ENCODE results near the gene STT3B.

Gene STT3B

GRCh38 chr3:31521468-31521867 lies 11.3 kb upstream of the STT3B start:
- no peak for DNase-seq

- DNase-seq: no peak
Measured at GRCh38 chr3:31522152-31522551, 10.6 kb upstream of the STT3B start.

- no peak for DNase-seq
Measured at GRCh38 chr3:31523543-31523942, 9.2 kb upstream of the STT3B start.

GRCh38 chr3:31525532-31525931 lies 7.2 kb upstream of the STT3B start:
- no peak for DNase-seq

GRCh38 chr3:31529421-31529820 lies 3.3 kb upstream of the STT3B start:
- no peak for DNase-seq

GRCh38 chr3:31530039-31530959 lies 2.4 kb upstream of the STT3B start:
- DNase-seq: no peak

- no peak for DNase-seq
Measured at GRCh38 chr3:31530960-31531335, 1.8 kb upstream of the STT3B start.

- no peak for DNase-seq
Measured at GRCh38 chr3:31531452-31531991, 1.2 kb upstream of the STT3B start.

- peak; percentile 96 for DNase-seq
Measured at GRCh38 chr3:31531992-31532586, 636 bp upstream of the STT3B start.

GRCh38 chr3:31533169-31534064 lies 692 bp downstream of the STT3B start:
- no peak for DNase-seq

GRCh38 chr3:31534065-31534425 lies 1.3 kb downstream of the STT3B start:
- no peak for DNase-seq

- no peak for DNase-seq
Measured at GRCh38 chr3:31536497-31536896, 3.8 kb downstream of the STT3B start.

GRCh38 chr3:31538801-31539200 lies 6.1 kb downstream of the STT3B start:
- DNase-seq: no peak

GRCh38 chr3:31539275-31539674 lies 6.5 kb downstream of the STT3B start:
- no peak for DNase-seq

GRCh38 chr3:31541089-31541488 lies 8.4 kb downstream of the STT3B start:
- no peak for DNase-seq

GRCh38 chr3:31542246-31542645 lies 9.5 kb downstream of the STT3B start:
- no peak for DNase-seq

- no peak for DNase-seq
Measured at GRCh38 chr3:31543375-31543774, 10.7 kb downstream of the STT3B start.

- DNase-seq: no peak
Measured at GRCh38 chr3:31544634-31545033, 11.9 kb downstream of the STT3B start.

- no peak for DNase-seq
Measured at GRCh38 chr3:31546162-31546561, 13.4 kb downstream of the STT3B start.

- no peak for DNase-seq
Measured at GRCh38 chr3:31546725-31547124, 14.0 kb downstream of the STT3B start.

GRCh38 chr3:31550452-31551251 lies 17.9 kb downstream of the STT3B start:
- DNase-seq: no peak

GRCh38 chr3:31551646-31552045 lies 18.9 kb downstream of the STT3B start:
- no peak for DNase-seq
